HPDE6-E6E7 (cell line): ENCODE results near the gene GRK3.

Source experiments
- DNase-seq: peaks from one replicate; pipeline ENCODE4 v3.0.0; 2011; ENCODE audit warnings: missing footprints; ENCODE audit errors: extremely low spot score

GRK3 gene

GRCh38 chr22:25736378-25737011 lies 172.0 kb downstream of the GRK3 start:
- DNase-seq, result no peak

GRCh38 chr22:25739659-25740344 lies 175.3 kb downstream of the GRK3 start:
- DNase-seq, result no peak

- DNase-seq, result no peak
Measured at GRCh38 chr22:25741692-25742626, 177.5 kb downstream of the GRK3 start, which contains the start of gene MYO18B. Gene MYO18B (plus strand): TSS chr22:25742188. CDS start chr22:25761093, 18,905 bp downstream.

- no peak for DNase-seq
Measured at GRCh38 chr22:25742918-25743708, 178.6 kb downstream of the GRK3 start.

- DNase-seq, result no peak
Measured at GRCh38 chr22:25744694-25745093, 180.2 kb downstream of the GRK3 start.

GRCh38 chr22:25745341-25746011 lies 181.0 kb downstream of the GRK3 start:
- no peak for DNase-seq

GRCh38 chr22:25746012-25746373 lies 181.5 kb downstream of the GRK3 start:
- DNase-seq, result no peak

GRCh38 chr22:25747245-25747944 lies 182.9 kb downstream of the GRK3 start:
- DNase-seq, result no peak

- no peak for DNase-seq
Measured at GRCh38 chr22:25748140-25748539, 183.7 kb downstream of the GRK3 start.

GRCh38 chr22:25748704-25749103 lies 184.2 kb downstream of the GRK3 start:
- no peak for DNase-seq

GRCh38 chr22:25749420-25750169 lies 185.1 kb downstream of the GRK3 start:
- no peak for DNase-seq

- DNase-seq, result no peak
Measured at GRCh38 chr22:25750569-25751173, 186.2 kb downstream of the GRK3 start.

- DNase-seq, result no peak
Measured at GRCh38 chr22:25751174-25751581, 186.7 kb downstream of the GRK3 start.

GRCh38 chr22:25752615-25753214 lies 188.2 kb downstream of the GRK3 start:
- no peak for DNase-seq

- DNase-seq, result no peak
Measured at GRCh38 chr22:25753252-25753651, 188.8 kb downstream of the GRK3 start.

- DNase-seq, result no peak
Measured at GRCh38 chr22:25754527-25755202, 190.2 kb downstream of the GRK3 start.

GRCh38 chr22:25757686-25758085 lies 193.2 kb downstream of the GRK3 start:
- no peak for DNase-seq

GRCh38 chr22:25758316-25758715 lies 193.8 kb downstream of the GRK3 start:
- no peak for DNase-seq
